ENCODE results near the gene ATF6. TPM values are rescaled to one million over a fixed set of nuclear protein-coding genes. Genes with fewer than 3 reads are reported as not detected.

ATF6 gene
- total RNA-seq, 2 experiments from 2014 or later, result 10.2 to 13.9 TPM

DNA sequence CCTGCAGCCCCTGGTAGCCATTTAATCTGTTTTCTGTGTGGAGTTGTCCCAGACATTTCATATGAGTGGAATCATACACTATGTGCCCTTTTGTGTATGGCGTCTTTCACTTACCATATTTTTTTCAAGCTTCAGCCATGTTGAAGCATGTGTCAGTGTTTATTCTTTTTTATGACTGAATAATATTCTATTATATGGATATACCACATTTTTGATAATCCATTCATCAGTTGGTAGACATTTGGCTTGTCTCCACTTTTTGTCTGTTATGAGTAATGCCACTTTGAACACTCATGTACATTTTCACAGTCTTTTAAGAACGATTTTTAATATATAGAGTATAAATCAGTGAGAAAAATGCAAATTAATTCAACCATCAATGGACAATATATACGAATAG, 44.7 kb downstream of the ATF6 start:
- POLR2A ChIA-PET, result no interaction called here
- Histone ChIP-seq H3K79me2 (ENCODE audit: insufficient read depth, low read depth, low read length) (no peaks in the 10 kb centered on the region), H3K4me3 (ENCODE audit: low read depth, low read length, poor library complexity, severe bottlenecking) (no peak overlapping the region), H4K20me1 (ENCODE audit: insufficient read depth, low read length) (no peaks in the 10 kb centered on the region), H2AFZ (ENCODE audit: low read length) (no peak overlapping the region), H3K4me2 (ENCODE audit: low read length) (no peak overlapping the region), H3K27ac (ENCODE audit: low read depth, low read length, poor library complexity, severe bottlenecking) (no peak overlapping the region), H3K36me3 (ENCODE audit: insufficient read depth, low read length) (peaks cover 44% of the 10 kb centered on the region), H3K4me1 (ENCODE audit: insufficient read depth, low read length, poor library complexity, severe bottlenecking) (no peaks in the 10 kb centered on the region), H3K9me3 (ENCODE audit: low read length) (peaks cover 13% of the 10 kb centered on the region; the same call in 1 of the 2 replicates), H3K9me2 (ENCODE audit: insufficient read depth, low read length) (no peaks in the 10 kb centered on the region)
- intact Hi-C loops (cut with micrococcal nuclease; ENCODE audit: unreplicated experiment), result no loop called here
- TF ChIP-seq CTCF (conservative IDR thresholded peaks at IDR 0.05; ENCODE audit: low read length) (no peak), EZH2phosphoT487 (IDR thresholded peaks at IDR 0.05; ENCODE audit: borderline replicate concordance, low read depth, low read length) (no peak)
- BruUV-seq (replicated peaks), result no TSS peak
- DNase-seq (ENCODE audit: low spot score), result no peak
- CTCF ChIA-PET (ENCODE audit: unreplicated experiment), result no interaction called here

DNA sequence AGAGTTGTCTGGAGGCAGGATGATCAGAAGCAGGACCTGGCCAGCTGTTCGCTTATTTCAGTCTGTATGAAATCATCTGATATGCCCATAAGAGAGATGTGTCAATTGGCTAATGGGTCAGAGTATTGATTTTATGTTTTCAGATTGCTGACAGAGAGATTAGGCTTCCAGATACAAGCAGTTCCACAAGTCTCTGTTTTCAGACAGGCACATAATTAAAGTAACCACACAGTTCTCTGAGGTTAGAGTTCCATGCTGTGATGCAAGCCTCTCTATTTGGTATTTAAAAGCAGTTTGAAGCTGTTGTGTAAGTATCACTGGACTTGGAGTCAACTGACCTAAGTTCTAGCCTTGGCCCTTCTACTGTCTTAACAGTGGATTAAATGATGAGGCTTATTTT, 50.1 kb downstream of the ATF6 start:
- no TSS peak for BruUV-seq (replicated peaks)
- CTCF ChIA-PET (ENCODE audit: unreplicated experiment), result no interaction called here
- intact Hi-C loops (cut with micrococcal nuclease; ENCODE audit: unreplicated experiment), result no loop called here

More for the DNA sequence above, 50.1 kb downstream of the ATF6 start:
- no peaks in the 10 kb centered on the region for H3K9me2 ChIP-seq (ENCODE audit: insufficient read depth, low read length)
- no peak overlapping the region for H2AFZ ChIP-seq (ENCODE audit: low read length)
- no peak overlapping the region for H3K27ac ChIP-seq (ENCODE audit: low read depth, low read length, poor library complexity, severe bottlenecking)
- H3K36me3 ChIP-seq (ENCODE audit: insufficient read depth, low read length), result peaks cover 30% of the 10 kb centered on the region
- H3K4me1 ChIP-seq (ENCODE audit: insufficient read depth, low read length, poor library complexity, severe bottlenecking), result no peaks in the 10 kb centered on the region
- H3K4me2 ChIP-seq (ENCODE audit: low read length), result no peak overlapping the region
- no peak for TF ChIP-seq CTCF (conservative IDR thresholded peaks at IDR 0.05; ENCODE audit: low read length)
- no peak for TF ChIP-seq EZH2phosphoT487 (IDR thresholded peaks at IDR 0.05; ENCODE audit: borderline replicate concordance, low read depth, low read length)
- no peaks in the 10 kb centered on the region for H3K79me2 ChIP-seq (ENCODE audit: insufficient read depth, low read depth, low read length)
- POLR2A ChIA-PET, result interaction anchor here (1.0 kb wide), 1 partner anchor 9 kb away, joined by 4 read pairs; no protein-coding TSS in a partner anchor
- no peak overlapping the region for H3K4me3 ChIP-seq (ENCODE audit: low read depth, low read length, poor library complexity, severe bottlenecking)
- no peaks in the 10 kb centered on the region for H4K20me1 ChIP-seq (ENCODE audit: insufficient read depth, low read length)
- no peaks in the 10 kb centered on the region for H3K9me3 ChIP-seq (ENCODE audit: low read length)
- DNase-seq (ENCODE audit: low spot score), result no peak
